ENCODE measurements around the gene C14orf132.

GRCh38 chr14:96067985-96068930, 29.1 kb downstream of the C14orf132 start:
- TF ChIP-seq POLR2A (IDR thresholded peaks at IDR 0.05; ENCODE audit: low read depth, low read length) (no peak), POLR2AphosphoS5 (IDR thresholded peaks at IDR 0.05; ENCODE audit: low read depth, low read length) (no peak), TAF1 (IDR thresholded peaks at IDR 0.05; ENCODE audit: low read depth, low read length) (no peak), SPI1 (IDR thresholded peaks at IDR 0.05; ENCODE audit: low read depth, low read length) (no peak), PAX5 (IDR thresholded peaks at IDR 0.05; ENCODE audit: insufficient read depth, low read length, severe bottlenecking) (no peak)
